Osteoblast (primary cell): ENCODE measurements around the gene ABTB1. TPM values are rescaled to one million over a fixed set of nuclear protein-coding genes. Genes with fewer than 3 reads are reported as not detected.

Source experiments
- DNase-seq: peaks from one replicate; pipeline ENCODE4 v3.0.0; 2011; ENCODE audit warnings: low spot score, mixed read lengths; ENCODE audit not compliant: insufficient read length; ENCODE audit errors: missing footprints
- H2AFZ ChIP-seq: 2 replicates; pipeline ENCODE4 v1.6.0; 2011; ENCODE audit warnings: mild to moderate bottlenecking, low read length
- H3K27ac ChIP-seq: 2 replicates; pipeline ENCODE4 v1.5.1; 2011; ENCODE audit warnings: mild to moderate bottlenecking, low read depth, low read length, moderate library complexity
- H3K27me3 ChIP-seq: 2 replicates; pipeline ENCODE4 v1.6.0; 2012; ENCODE audit warnings: mild to moderate bottlenecking, control low read depth, inconsistent platforms, low read length, moderate library complexity; ENCODE audit not compliant: insufficient read depth
- H3K36me3 ChIP-seq: 2 replicates; pipeline ENCODE4 v1.5.1; 2011; ENCODE audit warnings: mild to moderate bottlenecking, low read length, control low read depth, moderate library complexity; ENCODE audit not compliant: insufficient read depth
- H3K4me1 ChIP-seq: 2 replicates; pipeline ENCODE4 v1.5.1; 2011; ENCODE audit warnings: mild to moderate bottlenecking, low read length, control low read depth, moderate library complexity; ENCODE audit not compliant: insufficient read depth
- H3K4me2 ChIP-seq: 2 replicates; pipeline ENCODE4 v1.6.0; 2011; ENCODE audit warnings: mild to moderate bottlenecking, low read length; ENCODE audit not compliant: insufficient read depth
- H3K4me3 ChIP-seq: fragments of 200-600 bp; sonication (generic); 3 replicates; pipeline ENCODE4 v1.5.1; 2012; ENCODE audit warnings: mild to moderate bottlenecking, low read length, inconsistent platforms; ENCODE audit not compliant: insufficient read depth
- H3K79me2 ChIP-seq: 2 replicates; pipeline ENCODE4 v1.6.0; 2012; ENCODE audit warnings: mild to moderate bottlenecking, low read length, control low read depth, inconsistent platforms; ENCODE audit not compliant: insufficient read depth
- H3K9me3 ChIP-seq: 2 replicates; pipeline ENCODE4 v1.5.1; 2011; ENCODE audit warnings: low read depth, low read length, control low read depth
- H4K20me1 ChIP-seq: 2 replicates; pipeline ENCODE4 v1.6.0; 2012; ENCODE audit warnings: mild to moderate bottlenecking, low read length, control low read depth; ENCODE audit not compliant: insufficient read depth
- CTCF ChIP-seq: IDR thresholded peaks from 2 replicates; pipeline ENCODE4 v1.5.1; 2011; ENCODE audit warnings: mild to moderate bottlenecking, low read depth, low read length, moderate library complexity; ENCODE audit errors: extremely low read depth
- total RNA-seq: library from RNA; depleted of rRNA; stranded (reverse); fragments of >200 nt; gene quantifications from 2 replicates; pipeline ENCODE4 v1.2.3, GENCODE V29; 2012

ABTB1 gene
- total RNA-seq, 1 donor: 17.7 TPM

GRCh38 chr3:127711896-127712295 lies 39.1 kb downstream of the ABTB1 start:
- Histone ChIP-seq H3K36me3 (peaks cover 4% of the 10 kb centered on the region), H3K4me1 (peaks cover 6% of the 10 kb centered on the region), H4K20me1 (no peaks in the 10 kb centered on the region), H3K9me3 (no peaks in the 10 kb centered on the region), H3K27ac (no peak overlapping the region), H3K4me3 (no peak overlapping the region), H3K27me3 (no peaks in the 10 kb centered on the region), H2AFZ (no peak overlapping the region), H3K79me2 (no peaks in the 10 kb centered on the region), H3K4me2 (no peak overlapping the region)
- TF ChIP-seq CTCF: no peak
- DNase-seq: no peak

DNA sequence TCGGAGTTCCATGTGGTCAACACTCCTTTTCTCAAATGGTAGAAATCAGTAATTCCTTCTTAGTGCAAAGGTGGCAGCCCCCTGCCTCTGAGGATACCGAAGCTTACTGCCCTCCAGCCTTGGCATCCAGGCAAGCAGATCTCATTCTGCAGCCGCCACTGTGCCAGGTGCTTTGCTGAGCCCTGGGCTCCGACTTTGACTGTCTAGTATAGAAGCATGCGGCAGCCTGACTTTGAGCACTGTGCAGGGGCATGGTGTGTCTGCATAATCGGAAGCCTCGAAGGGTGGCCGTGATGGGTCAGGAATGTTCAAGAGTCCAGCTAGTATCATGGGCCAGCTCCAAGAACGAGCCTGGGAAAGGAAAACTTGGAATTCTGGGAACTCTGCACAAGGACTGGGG lies 39.7 kb downstream of the ABTB1 start:
- DNase-seq: no peak
- no peak overlapping the region for H3K4me2 ChIP-seq

DNA sequence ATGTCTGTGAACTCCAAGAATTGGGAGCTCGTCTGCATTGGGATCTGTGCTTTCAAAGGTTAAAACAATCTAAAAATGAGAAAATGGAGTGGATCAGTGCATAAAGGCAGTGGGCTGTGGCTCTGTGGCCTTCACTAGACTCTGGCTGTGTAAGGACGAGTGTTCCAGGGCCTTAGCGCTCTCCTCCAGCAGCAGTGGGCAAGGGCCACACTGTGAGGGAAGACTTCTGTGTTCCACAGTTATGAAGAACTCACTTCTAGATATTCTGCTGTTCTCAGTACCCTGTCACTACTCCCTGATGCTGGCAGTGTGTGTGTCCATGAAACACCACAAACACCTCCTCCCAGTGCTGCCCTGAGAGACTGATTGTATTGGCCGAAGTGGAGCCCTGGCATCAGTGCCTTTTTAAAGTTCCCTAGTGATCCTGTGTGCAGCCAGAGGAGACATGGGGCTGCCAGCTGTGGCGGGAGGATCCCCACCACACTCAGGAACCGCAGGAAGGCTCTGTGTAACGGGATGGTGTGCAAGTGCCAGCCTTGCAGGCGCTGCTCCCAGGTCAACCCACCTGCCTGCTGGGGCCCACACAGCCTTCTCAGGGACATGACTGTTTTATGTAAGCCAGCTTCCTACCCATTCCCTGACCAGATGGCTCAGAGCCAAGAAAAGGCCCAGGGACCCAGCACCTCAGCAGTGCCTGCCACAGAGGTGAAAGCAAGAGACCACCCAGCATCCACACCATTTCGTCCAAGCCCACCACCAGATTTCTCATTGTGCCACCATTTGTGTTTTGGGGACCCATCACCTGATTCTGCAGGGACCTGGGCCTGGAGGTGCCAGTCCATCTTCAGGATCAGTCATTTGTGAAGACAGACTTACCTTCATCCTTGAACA lies 40.4 kb downstream of the ABTB1 start:
- no peak overlapping the region for H3K4me3 ChIP-seq
- H3K4me1 ChIP-seq: peaks cover 6% of the 10 kb centered on the region
- no peaks in the 10 kb centered on the region for H3K27me3 ChIP-seq
- H3K36me3 ChIP-seq: peaks cover 4% of the 10 kb centered on the region
- no peaks in the 10 kb centered on the region for H3K79me2 ChIP-seq
- no peaks in the 10 kb centered on the region for H3K9me3 ChIP-seq
- H3K27ac ChIP-seq: no peak overlapping the region
- H3K4me2 ChIP-seq: no peak overlapping the region
- no peak overlapping the region for H2AFZ ChIP-seq
- DNase-seq: no peak
- no peak for TF ChIP-seq CTCF
- no peaks in the 10 kb centered on the region for H4K20me1 ChIP-seq

More for the DNA sequence above, 39.7 kb downstream of the ABTB1 start:
- H3K4me1 ChIP-seq: peaks cover 6% of the 10 kb centered on the region
- H4K20me1 ChIP-seq: no peaks in the 10 kb centered on the region
- no peaks in the 10 kb centered on the region for H3K27me3 ChIP-seq
- H3K79me2 ChIP-seq: no peaks in the 10 kb centered on the region
- peaks cover 4% of the 10 kb centered on the region for H3K36me3 ChIP-seq
- H3K4me3 ChIP-seq: no peak overlapping the region
- no peak for TF ChIP-seq CTCF
- no peak overlapping the region for H3K27ac ChIP-seq
- no peaks in the 10 kb centered on the region for H3K9me3 ChIP-seq
- no peak overlapping the region for H2AFZ ChIP-seq

DNA sequence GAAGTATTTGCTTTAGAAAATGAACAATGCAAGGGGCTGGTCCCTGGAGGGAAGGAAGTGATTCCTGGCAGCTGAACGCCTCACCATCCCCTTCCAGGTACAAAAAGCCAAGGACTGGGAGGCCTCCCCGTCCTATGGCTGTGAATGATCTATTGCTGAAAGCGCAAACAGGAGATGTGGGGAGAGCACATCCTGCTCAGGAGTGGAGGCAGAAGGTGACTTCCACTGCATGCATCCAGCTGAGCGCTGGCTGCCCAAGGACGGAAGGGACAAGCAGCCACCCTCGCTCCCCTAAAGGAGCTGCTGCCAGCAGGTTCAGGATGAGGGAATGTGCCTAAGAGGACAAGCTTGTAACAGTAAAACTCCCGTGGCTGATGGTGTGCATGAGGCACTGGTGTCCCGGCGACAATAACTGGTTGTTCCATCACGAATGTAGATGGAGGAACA lies 41.4 kb downstream of the ABTB1 start:
- Histone ChIP-seq H2AFZ (no peak overlapping the region), H3K4me2 (no peak overlapping the region), H3K9me3 (no peaks in the 10 kb centered on the region), H3K36me3 (peaks cover 4% of the 10 kb centered on the region), H3K4me3 (no peak overlapping the region), H3K4me1 (peaks cover 6% of the 10 kb centered on the region), H3K79me2 (no peaks in the 10 kb centered on the region), H3K27ac (no peak overlapping the region), H3K27me3 (no peaks in the 10 kb centered on the region), H4K20me1 (no peaks in the 10 kb centered on the region)
- no peak for TF ChIP-seq CTCF
- no peak for DNase-seq
